HepG2 (cell line): ENCODE data around the gene TBC1D14. TPM values are rescaled to one million over a fixed set of nuclear protein-coding genes. Genes with fewer than 3 reads are reported as not detected.

Experiments used
- AFF4 ChIP-seq: sonication (generic); formaldehyde crosslinking; IDR thresholded peaks from 2 replicates; pipeline ENCODE4 v1.4.0; 2020; ENCODE audit warnings: missing genetic modification reagents
- BORCS8-MEF2B ChIP-seq: sonication (generic); formaldehyde crosslinking; IDR thresholded peaks from 2 replicates; pipeline ENCODE4 v1.8.0; 2022; ENCODE audit warnings: mild to moderate bottlenecking, missing genetic modification reagents
- BRD4 ChIP-seq: sonication (generic); formaldehyde crosslinking; IDR thresholded peaks from 2 replicates; pipeline ENCODE4 v1.4.0; 2020; ENCODE audit warnings: missing genetic modification reagents
- BRF2 ChIP-seq: sonication (generic); formaldehyde crosslinking; IDR thresholded peaks from 2 replicates; pipeline ENCODE4 v1.8.1; 2022; ENCODE audit warnings: mild to moderate bottlenecking, missing genetic modification reagents
- ELF4 ChIP-seq: sonication (generic); formaldehyde crosslinking; IDR thresholded peaks from 2 replicates; pipeline ENCODE4 v1.5.0; 2020; ENCODE audit warnings: missing genetic modification reagents, mild to moderate bottlenecking, moderate library complexity, borderline replicate concordance
- HCFC1 ChIP-seq: fragments of 150-350 bp; IDR thresholded peaks from 2 replicates; pipeline ENCODE4 v1.6.1; 2014; ENCODE audit warnings: low read depth, low read length
- HDAC1 ChIP-seq: sonication (generic); formaldehyde crosslinking; IDR thresholded peaks from 2 replicates; pipeline ENCODE4 v1.5.1; 2020; ENCODE audit warnings: mild to moderate bottlenecking, missing genetic modification reagents
- PRDM10 ChIP-seq: sonication (generic); formaldehyde crosslinking; IDR thresholded peaks from 2 replicates; pipeline ENCODE4 v1.4.0; 2020; ENCODE audit warnings: low read depth, missing genetic modification reagents
- SKI ChIP-seq: fragments of 450-650 bp; IDR thresholded peaks from one replicate; pipeline ENCODE4 v1.6.1; 2018; ENCODE audit warnings: mild to moderate bottlenecking; ENCODE audit not compliant: partially characterized antibody
- SPEN ChIP-seq: sonication (generic); formaldehyde crosslinking; IDR thresholded peaks from 2 replicates; pipeline ENCODE4 v1.5.1; 2020; ENCODE audit warnings: low read depth, mild to moderate bottlenecking, missing genetic modification reagents
- TFDP1 ChIP-seq: IDR thresholded peaks from 2 replicates; pipeline ENCODE4 v1.6.1; 2016; ENCODE audit warnings: missing compliant biosample characterization, missing genetic modification reagents, borderline replicate concordance
- ZC3H13 ChIP-seq: sonication (generic); formaldehyde crosslinking; IDR thresholded peaks from 2 replicates; pipeline ENCODE4 v1.8.1; 2023; ENCODE audit warnings: mild to moderate bottlenecking, missing genetic modification reagents, moderate library complexity
- ZNF124 ChIP-seq: sonication (generic); formaldehyde crosslinking; IDR thresholded peaks from 2 replicates; pipeline ENCODE4 v1.4.0; 2020; ENCODE audit warnings: missing genetic modification reagents
- ZNF180 ChIP-seq: sonication (generic); formaldehyde crosslinking; IDR thresholded peaks from 2 replicates; pipeline ENCODE4 v1.4.0; 2020; ENCODE audit warnings: low read depth, missing genetic modification reagents, borderline replicate concordance
- ZNF564 ChIP-seq: sonication (generic); formaldehyde crosslinking; IDR thresholded peaks from 2 replicates; pipeline ENCODE4 v1.8.1; 2023; ENCODE audit warnings: mild to moderate bottlenecking, missing genetic modification reagents
- ZNF788 ChIP-seq: sonication (generic); formaldehyde crosslinking; IDR thresholded peaks from 2 replicates; pipeline ENCODE4 v1.5.0; 2020; ENCODE audit warnings: mild to moderate bottlenecking, missing genetic modification reagents, borderline replicate concordance
- polyA plus RNA-seq, 8 experiments: library from polyadenylated mRNA; depleted of rRNA in 3 of 8; stranded (reverse) in 7 of 8; unstranded in 1 of 8; fragments of >200 nt; fragmentation: Illumina TruSeq in 4 of 8; extraction: Trizol in 4 of 8; gene quantifications; 2 replicates each; pipeline versions ENCODE4 v1.2.1 to v1.2.3, GENCODE V29; 2011 to 2016; ENCODE audit warnings: low read depth in 4 of 8, missing spikeins in 1 of 8, mixed read lengths in 1 of 8; ENCODE audit not compliant: insufficient read depth in 1 of 8
- total RNA-seq, 5 experiments: library from RNA; depleted of rRNA; stranded (reverse); fragments of >200 nt; fragmentation: Illumina TruSeq; extraction: Trizol; gene quantifications; 2 replicates each; pipeline ENCODE4 v1.2.3, GENCODE V29; 2016; ENCODE audit warnings: low read depth in 1 of 5

TBC1D14 gene
- total and polyA plus RNA-seq, 2 of the 13 experiments (the other 11 are each of a cell fraction or from before 2014, with no cell fraction given), result 29.5 to 46.5 TPM

GRCh38 chr4:6909113-6909969 is at the start of gene TBC1D14 (continued):
- TF ChIP-seq PRDM10 (CRISPR knock-in tag) (peak; percentile 39; the same call in 1 of the 2 replicates), ZNF788 (CRISPR knock-in tag) (peak; percentile 40; the same call in 1 of the 2 replicates), BRD4 (CRISPR knock-in tag) (peak; percentile 21; the same call in 1 of the 2 replicates), HDAC1 (CRISPR knock-in tag) (peak; percentile 81), ZC3H13 (CRISPR knock-in tag) (peak; percentile 38; the same call in 1 of the 2 replicates), ZNF180 (CRISPR knock-in tag) (no peak), HCFC1 (peak; percentile 56), SKI (peak; percentile 77), AFF4 (0 out of 2 replicates have a peak, but pooled peaks have one; percentile 51), ZNF564 (CRISPR knock-in tag) (peak; percentile 76; the same call in 1 of the 2 replicates), TFDP1 (CRISPR knock-in tag) (peak; percentile 8; the same call in 1 of the 2 replicates), SPEN (peak; percentile 61; the same call in 1 of the 2 replicates), BRF2 (CRISPR knock-in tag) (peak; percentile 71; the same call in 1 of the 2 replicates), ZNF124 (CRISPR knock-in tag) (peak; percentile 57), ELF4 (CRISPR knock-in tag) (0 out of 2 replicates have a peak, but pooled peaks have one; percentile 69), BORCS8-MEF2B (CRISPR knock-in tag) (peak; percentile 56; the same call in 1 of the 2 replicates)
